HG03457 (cell line): ENCODE results near the gene POU3F1.
"Not testable (repeated sequence)": the region's sequence is repeated elsewhere in the genome, so short reads cannot be mapped to it uniquely, and the experiment has no call there.

Experiments
- ATAC-seq: cut with Tn5 transposase; IDR thresholded peaks from one replicate; pipeline ENCODE4 v1.9.1; 2021; ENCODE audit warnings: moderate number of reproducible peaks; ENCODE audit not compliant: unreplicated experiment

POU3F1 gene

DNA sequence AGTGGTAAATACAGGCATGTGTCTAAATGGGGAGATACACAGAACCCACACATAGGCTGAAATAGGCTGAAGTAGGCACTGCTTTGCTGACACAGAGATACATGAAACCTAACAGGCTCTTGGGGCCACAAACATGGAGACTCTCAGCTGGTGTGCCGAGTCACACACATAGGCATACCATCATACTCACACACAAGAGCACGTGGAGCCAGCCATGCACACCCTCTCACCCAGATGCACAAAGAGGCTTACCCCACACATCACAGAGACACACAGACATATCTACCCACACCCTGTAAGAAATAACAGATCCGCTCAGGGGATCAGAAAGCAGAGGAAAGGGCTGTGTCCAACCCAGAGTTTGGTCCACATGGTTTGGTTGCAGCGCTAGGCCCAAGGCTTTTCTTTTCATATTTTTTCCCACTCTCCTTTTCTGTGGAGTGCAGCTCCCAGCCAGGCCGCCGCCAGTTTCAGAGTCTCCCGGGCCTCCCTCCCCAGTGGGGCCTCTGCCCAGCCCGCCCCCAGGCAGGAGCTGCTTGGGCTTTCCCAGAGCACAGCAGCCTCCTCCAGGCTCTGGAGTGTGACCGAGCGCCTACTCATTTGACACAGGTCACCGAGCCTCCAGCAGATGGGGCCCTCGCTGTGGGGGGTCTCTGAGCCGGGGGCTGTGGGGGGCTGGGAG lies 3.9 kb upstream of the POU3F1 start:
- ATAC-seq = no peak

- no peak for ATAC-seq
Measured at GRCh38 chr1:38047603-38048141, 1.1 kb upstream of the POU3F1 start.

DNA sequence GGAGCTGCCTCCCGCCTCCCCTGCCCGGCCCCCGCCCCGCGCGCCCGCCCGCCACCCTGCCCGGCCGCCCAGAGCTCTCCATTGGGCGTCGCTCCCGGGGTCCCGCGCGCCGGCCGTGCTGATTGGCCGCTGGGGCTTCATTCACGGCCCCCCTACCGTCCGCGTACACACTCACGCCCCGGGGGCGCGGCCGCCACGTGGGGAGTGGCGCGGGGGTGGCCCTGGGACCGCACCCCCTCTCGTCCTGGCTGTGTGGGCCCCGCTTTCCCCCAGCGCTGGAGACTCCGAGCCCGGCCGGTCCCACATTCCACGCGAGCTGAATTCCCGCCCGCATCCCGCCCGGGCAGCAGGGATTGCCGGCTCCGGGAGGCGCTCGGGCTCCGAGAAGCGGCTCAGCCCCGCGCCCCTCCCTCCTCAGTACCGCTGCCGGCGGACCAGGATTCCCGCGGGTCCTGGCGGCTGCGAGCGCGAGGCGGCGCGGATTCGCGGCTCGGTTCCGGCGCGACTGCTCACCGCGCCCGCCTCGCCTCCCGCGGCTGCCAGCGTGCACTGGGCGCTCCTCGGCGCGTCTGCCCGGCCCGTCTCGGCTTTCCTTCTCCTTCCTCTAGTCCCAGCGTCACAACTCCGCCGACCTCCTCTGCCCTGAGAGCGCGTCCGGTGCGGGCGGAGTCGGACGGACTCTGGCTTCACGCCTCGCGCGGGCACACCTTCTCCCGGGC lies 450 bp upstream of the POU3F1 start:
- ATAC-seq = no peak

DNA sequence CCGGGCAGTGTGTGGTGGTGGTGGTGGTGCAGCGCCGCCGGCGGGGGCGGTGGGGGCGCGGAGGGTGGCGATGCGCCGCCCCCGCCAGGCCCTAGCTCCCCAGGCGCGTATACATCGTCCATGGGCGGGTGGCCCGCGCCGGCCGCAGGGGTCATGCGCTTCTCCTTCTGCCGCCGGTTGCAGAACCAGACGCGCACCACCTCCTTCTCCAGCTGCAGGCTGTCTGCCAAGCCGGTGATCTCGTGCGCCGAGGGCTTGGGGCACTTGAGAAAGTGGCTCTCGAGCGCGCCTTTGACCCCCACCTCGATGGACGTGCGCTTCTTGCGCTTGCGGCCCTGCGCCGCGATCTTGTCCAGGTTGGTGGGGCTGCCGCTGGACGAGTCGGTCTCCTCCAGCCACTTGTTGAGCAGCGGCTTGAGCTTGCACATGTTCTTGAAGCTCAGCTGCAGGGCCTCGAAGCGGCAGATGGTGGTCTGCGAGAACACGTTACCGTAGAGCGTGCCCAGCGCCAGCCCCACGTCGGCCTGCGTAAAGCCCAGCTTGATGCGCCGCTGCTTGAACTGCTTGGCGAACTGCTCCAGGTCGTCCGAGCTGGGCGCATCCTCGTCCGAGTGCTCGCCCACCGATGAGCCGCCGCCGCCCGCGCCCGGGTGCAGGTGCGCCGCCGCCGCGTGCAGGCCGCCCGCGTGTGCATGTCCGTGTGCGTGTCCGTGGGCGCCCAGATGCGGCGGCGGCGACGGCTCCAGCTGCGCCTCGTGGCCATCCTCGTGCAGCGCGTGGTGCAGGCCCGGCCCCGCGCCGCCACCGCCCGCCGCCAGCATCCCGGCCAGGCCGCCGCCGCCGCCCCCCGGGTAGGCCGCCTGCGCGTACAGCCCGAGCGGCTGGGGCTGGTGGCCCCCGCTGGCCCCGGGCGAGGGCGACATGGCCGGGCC lies 926 bp downstream of the POU3F1 start:
- no peak for ATAC-seq

- ATAC-seq = no peak
Measured at GRCh38 chr1:38044221-38045215, 2.1 kb downstream of the POU3F1 start.

DNA sequence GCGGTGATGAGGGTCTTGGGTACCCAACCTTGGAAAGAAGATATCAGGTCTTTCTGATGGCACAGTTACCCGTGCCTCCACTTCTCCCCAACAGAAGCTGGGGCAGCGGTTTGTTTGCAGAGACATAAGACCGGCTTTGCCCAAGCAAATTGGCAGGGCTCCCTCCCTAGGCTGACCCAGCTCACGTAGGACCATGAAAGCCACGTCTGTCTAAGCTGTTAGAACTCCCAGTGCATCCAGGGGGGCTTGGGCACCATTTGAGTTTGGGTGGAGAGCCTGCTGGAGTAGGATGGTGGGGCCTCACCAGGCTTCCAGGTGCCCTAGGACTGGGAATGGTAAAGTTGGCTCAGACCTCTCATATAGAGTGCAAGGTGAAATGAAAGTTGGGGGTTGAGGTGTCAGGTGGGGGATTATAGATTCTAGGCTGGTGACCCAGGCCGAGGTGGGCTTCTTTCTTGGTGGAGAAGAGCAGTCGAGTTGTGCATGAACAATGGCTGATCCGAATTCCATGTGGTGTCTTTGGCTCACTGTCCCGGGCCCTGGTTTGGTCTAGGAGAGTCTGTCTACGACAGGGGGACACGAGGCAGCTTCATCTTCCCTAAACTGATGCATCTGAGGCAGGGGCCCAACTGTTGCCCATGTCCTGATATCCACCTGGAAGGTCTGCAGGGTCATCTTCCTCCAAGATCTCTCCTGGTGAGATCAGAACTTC lies 3.4 kb downstream of the POU3F1 start:
- ATAC-seq = no peak

DNA sequence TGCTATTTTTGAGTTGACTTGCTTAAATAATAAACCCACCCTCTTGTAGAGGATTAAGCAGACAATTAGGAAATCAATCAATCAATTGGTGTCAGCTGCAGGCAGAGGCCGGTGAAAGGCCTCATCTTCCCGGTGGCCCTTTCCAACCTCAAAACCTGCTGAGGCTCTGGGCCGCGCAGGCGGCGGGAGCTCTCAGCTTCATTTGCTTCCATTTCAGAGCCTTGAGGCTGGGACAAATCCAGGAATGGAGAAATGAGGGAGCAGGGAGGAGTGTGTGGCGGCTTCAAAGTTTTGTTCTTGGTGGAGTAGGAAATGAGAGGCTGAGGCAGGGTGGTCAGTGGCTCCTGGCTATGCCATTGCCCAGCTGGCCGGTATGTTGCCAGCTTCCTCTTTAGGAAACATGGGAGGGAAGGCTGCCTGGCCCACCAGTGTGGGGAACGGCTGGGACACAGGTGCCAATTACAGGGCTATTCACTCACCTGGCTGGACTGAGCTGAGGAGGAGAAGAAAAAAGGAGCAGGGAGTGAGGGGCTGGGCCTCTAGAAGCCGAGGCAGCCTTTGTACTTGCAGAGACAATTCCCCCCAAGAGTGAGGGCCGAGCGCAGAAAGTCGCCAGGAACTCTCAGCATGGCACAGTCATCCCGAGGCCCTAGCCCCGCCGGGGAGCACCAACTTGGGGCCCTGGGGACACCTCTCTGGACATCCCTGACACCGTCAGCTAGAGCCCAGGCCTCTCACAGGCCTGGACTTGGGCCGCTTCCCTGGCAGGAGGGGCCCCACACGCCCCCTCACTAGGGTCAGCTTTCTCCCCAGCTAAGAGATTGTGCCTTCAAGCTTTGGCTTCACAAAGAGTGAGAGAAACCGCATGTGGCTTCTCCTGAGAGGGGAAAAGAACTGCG lies 4.4 kb downstream of the POU3F1 start:
- no peak for ATAC-seq

GRCh38 chr1:38039331-38040088 lies 7.1 kb downstream of the POU3F1 start:
- ATAC-seq = no peak

DNA sequence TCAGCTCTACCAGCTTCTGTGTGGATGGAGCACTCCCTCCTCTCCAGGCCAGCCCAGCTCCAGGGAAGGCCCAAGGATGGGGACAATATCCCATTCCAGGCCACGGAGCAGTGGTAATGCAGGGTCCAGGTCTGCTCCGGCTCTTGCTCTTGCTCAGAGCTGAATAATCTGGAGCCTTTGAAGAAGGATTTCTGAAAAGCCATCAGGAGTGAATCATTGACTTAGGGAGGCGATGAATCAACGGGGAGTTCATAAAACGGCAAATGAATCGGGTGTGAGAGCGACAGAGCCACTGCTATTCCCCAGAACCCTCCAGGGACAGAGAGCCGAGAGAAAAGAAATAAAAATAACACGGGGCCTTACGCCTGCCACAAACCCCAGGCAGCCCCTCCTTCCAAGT lies 7.7 kb downstream of the POU3F1 start:
- no peak for ATAC-seq

GRCh38 chr1:38037221-38037939 lies 9.2 kb downstream of the POU3F1 start:
- ATAC-seq = no peak

- no peak for ATAC-seq
Measured at GRCh38 chr1:38034871-38035270, 11.7 kb downstream of the POU3F1 start.

DNA sequence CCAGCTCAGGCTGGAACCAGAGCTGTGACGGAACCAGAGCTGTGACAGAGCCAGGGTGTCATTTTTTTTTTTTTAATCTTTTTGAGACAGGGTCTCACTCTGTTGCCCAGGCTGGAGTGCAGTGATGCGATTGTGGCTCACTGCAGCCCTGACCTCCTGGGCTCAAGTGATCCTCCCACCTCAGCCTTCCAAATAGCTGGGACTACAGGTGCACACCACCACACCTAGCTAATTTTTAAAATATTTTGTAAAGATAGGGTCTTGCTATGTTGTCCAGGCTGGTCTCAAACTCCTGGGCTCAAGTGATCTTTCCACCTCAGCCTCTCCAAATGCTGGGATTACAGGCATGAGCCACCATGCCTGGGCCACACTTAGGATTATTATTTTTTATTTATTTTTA lies 13.6 kb downstream of the POU3F1 start:
- ATAC-seq = not testable (repeated sequence)

DNA sequence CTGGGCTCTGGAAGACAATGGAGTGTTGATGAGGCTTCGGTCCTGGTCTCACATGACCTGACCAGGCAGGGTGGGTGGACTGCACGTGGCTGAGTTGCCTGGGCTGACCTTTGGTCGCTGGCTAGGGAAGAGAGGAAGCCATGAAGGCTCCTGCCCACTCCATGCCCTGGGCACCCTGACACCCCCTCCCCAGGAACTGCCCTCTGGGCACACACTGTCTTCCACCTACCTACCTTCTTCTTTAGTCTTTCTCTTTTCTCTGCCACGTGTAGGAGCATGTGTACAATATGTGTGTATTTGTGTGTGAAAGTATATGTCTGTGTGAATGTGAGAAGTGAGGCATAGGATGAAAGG lies 15.1 kb downstream of the POU3F1 start:
- ATAC-seq = no peak

- no peak for ATAC-seq
Measured at GRCh38 chr1:38030596-38031512, 15.7 kb downstream of the POU3F1 start.

GRCh38 chr1:38029685-38030511 lies 16.7 kb downstream of the POU3F1 start:
- ATAC-seq = no peak
